HEK293 (cell line): ENCODE data around the gene SLC2A2.
A peak's percentile ranks its signal among the peaks of the same experiment; 100 is the strongest.
"Not testable (repeated sequence)": the region's sequence is repeated elsewhere in the genome, so short reads cannot be mapped to it uniquely, and the experiment has no call there.

Experiments
- CTCF ChIA-PET: fragments of 350-600 bp; formaldehyde crosslinking; extraction: SDS; loops from one replicate; lab custom pipeline; 2021; ENCODE audit warnings: antibody characterized with exemption; lab: Yijun Ruan, JAX
- POLR2A ChIA-PET: fragments of 300-600 bp; formaldehyde crosslinking; extraction: SDS; loops from one replicate; lab custom pipeline; 2020; ENCODE audit warnings: antibody characterized with exemption, inconsistent platforms; lab: Yijun Ruan, JAX
- H3K27ac ChIP-seq: fragments of 200-500 bp; sonication (Bioruptor generic); 2 replicates; pipeline ENCODE4 v1.5.1; 2014; ENCODE audit warnings: low read depth, low read length, control low read depth, inconsistent platforms; ENCODE audit errors: extremely low read depth
- H3K36me3 ChIP-seq, 2 experiments: fragments of 200-500 bp in 1 of 2; sonication (Bioruptor generic) in 1 of 2; 1 replicate in 1 of 2; 2 replicates in 1 of 2; pipeline ENCODE4 v1.5.1; 2014 to 2017; ENCODE audit warnings: inconsistent platforms in 2 of 2, low read length in 2 of 2; ENCODE audit not compliant: control insufficient read depth in 2 of 2, insufficient read depth in 1 of 2
- H3K4me1 ChIP-seq: fragments of 200-500 bp; sonication (Bioruptor generic); 2 replicates; pipeline ENCODE4 v1.5.1; 2014; ENCODE audit warnings: mild to moderate bottlenecking, low read length, inconsistent platforms; ENCODE audit not compliant: control insufficient read depth, insufficient read depth
- H3K4me3 ChIP-seq: 2 replicates; pipeline ENCODE4 v1.5.1; 2011; ENCODE audit warnings: low read depth, mild to moderate bottlenecking, control low read depth, low read length, moderate library complexity
- H3K9me3 ChIP-seq: fragments of 200-500 bp; sonication (Bioruptor generic); 2 replicates; pipeline ENCODE4 v1.5.1; 2014; ENCODE audit warnings: low read depth, low read length, inconsistent platforms; ENCODE audit not compliant: control insufficient read depth, insufficient read depth
- HIC1 ChIP-seq: fragments of 450-650 bp; formaldehyde crosslinking; IDR thresholded peaks from 2 replicates; pipeline ENCODE4 v1.5.1; 2016; ENCODE audit warnings: missing biosample characterization, missing genetic modification characterization
- IKZF3 ChIP-seq: fragments of 450-650 bp; IDR thresholded peaks from 2 replicates; pipeline ENCODE4 v1.5.0; 2018; ENCODE audit warnings: missing biosample characterization, mild to moderate bottlenecking, missing genetic modification characterization, moderate library complexity
- PRDM1 ChIP-seq: fragments of 450-650 bp; formaldehyde crosslinking; IDR thresholded peaks from 2 replicates; pipeline ENCODE4; 2016; ENCODE audit warnings: missing biosample characterization, missing genetic modification characterization
- SALL2 ChIP-seq: fragments of 450-650 bp; formaldehyde crosslinking; IDR thresholded peaks from 2 replicates; pipeline ENCODE4 v1.5.0; 2017; ENCODE audit warnings: missing biosample characterization, mild to moderate bottlenecking, missing genetic modification characterization, borderline replicate concordance
- SETDB1 ChIP-seq: IDR thresholded peaks from one replicate; pipeline ENCODE4 v1.6.1; 2017; ENCODE audit warnings: mild to moderate bottlenecking, low read length, moderate library complexity, mixed read lengths; ENCODE audit not compliant: insufficient read length
- YY1 ChIP-seq: fragments of 450-650 bp; formaldehyde crosslinking; IDR thresholded peaks from 2 replicates; pipeline ENCODE4 v1.5.1; 2018; ENCODE audit warnings: missing biosample characterization, missing genetic modification characterization
- ZBTB44 ChIP-seq: fragments of 450-650 bp; IDR thresholded peaks from 2 replicates; pipeline ENCODE4 v1.5.1; 2018; ENCODE audit warnings: missing biosample characterization, mild to moderate bottlenecking, missing genetic modification characterization
- ZFHX2 ChIP-seq: fragments of 450-650 bp; formaldehyde crosslinking; conservative IDR thresholded peaks from 2 replicates; pipeline ENCODE4 v1.5.1; 2016; ENCODE audit warnings: missing biosample characterization, missing genetic modification characterization
- ZNF146 ChIP-seq: fragments of 450-650 bp; formaldehyde crosslinking; IDR thresholded peaks from 2 replicates; pipeline ENCODE4 v1.5.1; 2016; ENCODE audit warnings: missing biosample characterization, missing genetic modification characterization
- ZNF214 ChIP-seq: fragments of 450-650 bp; formaldehyde crosslinking; IDR thresholded peaks from 2 replicates; pipeline ENCODE4 v1.5.1; 2017; ENCODE audit warnings: missing biosample characterization, mild to moderate bottlenecking, missing genetic modification characterization, borderline replicate concordance
- ZNF341 ChIP-seq: fragments of 450-650 bp; formaldehyde crosslinking; IDR thresholded peaks from 2 replicates; pipeline ENCODE4; 2016; ENCODE audit warnings: low read depth, missing biosample characterization, missing genetic modification characterization
- ZNF398 ChIP-seq: fragments of 450-650 bp; formaldehyde crosslinking; IDR thresholded peaks from 2 replicates; pipeline ENCODE4 v1.5.1; 2017; ENCODE audit warnings: missing biosample characterization, missing genetic modification characterization
- ZNF624 ChIP-seq: fragments of 450-650 bp; formaldehyde crosslinking; IDR thresholded peaks from 2 replicates; pipeline ENCODE4 v1.5.1; 2017; ENCODE audit warnings: missing biosample characterization, missing genetic modification characterization
- ZNF777 ChIP-seq: fragments of 450-650 bp; formaldehyde crosslinking; IDR thresholded peaks from 2 replicates; pipeline ENCODE4 v1.5.1; 2017; ENCODE audit warnings: missing biosample characterization, missing genetic modification characterization, borderline replicate concordance

SLC2A2 gene

GRCh38 chr3:170974872-170975271 is 51.6 kb downstream of the SLC2A2 start:
- TF ChIP-seq ZNF146 (tag by site-specific recombination) (no peak), ZNF777 (tag by site-specific recombination) (no peak), ZFHX2 (tag by site-specific recombination) (0 out of 2 replicates have a peak, but pooled peaks have one; percentile 10), PRDM1 (no peak)
- Histone ChIP-seq H3K36me3 (no peaks in the 10 kb centered on the region), H3K9me3 (no peaks in the 10 kb centered on the region), H3K4me3 (no peak overlapping the region), H3K4me1 (no peaks in the 10 kb centered on the region; the same call in 1 of the 2 replicates), H3K27ac (no peak overlapping the region)
- ChIA-PET POLR2A (no interaction called here), CTCF (no interaction called here)

- H3K4me3 ChIP-seq, H3K4me1 ChIP-seq, POLR2A ChIA-PET, H3K36me3 ChIP-seq, H3K27ac ChIP-seq, H3K9me3 ChIP-seq, CTCF ChIA-PET: not testable (repeated sequence)
These were observed 53.6 kb downstream of the SLC2A2 start for GRCh38 chr3:170972917-170973316.

- H3K27ac ChIP-seq, result no peak overlapping the region
- H3K4me1 ChIP-seq, result no peaks in the 10 kb centered on the region; the same call in 1 of the 2 replicates
- ChIA-PET CTCF (no interaction called here), POLR2A (no interaction called here)
- no peaks in the 10 kb centered on the region for H3K9me3 ChIP-seq
- no peaks in the 10 kb centered on the region for H3K36me3 ChIP-seq
- TF ChIP-seq ZNF214 (no peak), ZNF624 (tag by site-specific recombination) (no peak), IKZF3 (no peak), ZNF146 (tag by site-specific recombination) (no peak), SALL2 (tag by site-specific recombination) (no peak), HIC1 (tag by site-specific recombination) (no peak), ZBTB44 (tag by site-specific recombination) (no peak), SETDB1 (no peak), ZNF398 (tag by site-specific recombination) (no peak), YY1 (tag by site-specific recombination) (no peak), ZNF341 (tag by site-specific recombination) (no peak)
- H3K4me3 ChIP-seq, result no peak overlapping the region
These were observed 59.4 kb downstream of the SLC2A2 start for GRCh38 chr3:170967126-170967525.
